Right lobe of liver (tissue), 6 donors: Measurements from ENCODE around the gene TMEM232. TPM values are rescaled to one million over a fixed set of nuclear protein-coding genes. Genes with fewer than 3 reads are reported as not detected.

ENCODE experiments used
- ATAC-seq, 4 donors: fragments of 200-7000 bp; cut with Tn5 transposase; one replicate each; pipeline ENCODE4 v1.9.1; 2020; ENCODE audit warnings: mild to moderate bottlenecking in 4 of 4, moderate library complexity in 4 of 4
- DNase-seq, 3 donors: peaks; one replicate each; pipeline ENCODE4 v3.0.0-alpha.2; 2020
- H3K27ac ChIP-seq, 3 donors: fragments of 200-600 bp; one replicate each; pipeline ENCODE4 v1.8.0; 2022
- H3K27me3 ChIP-seq, 2 donors: fragments of 200-600 bp; one replicate each; pipeline ENCODE4 v1.8.0; 2022
- H3K36me3 ChIP-seq, 4 donors: fragments of 200-600 bp; sonication (generic) in 1 of 4; one replicate each; pipeline versions ENCODE4 v1.5.1 to v1.8.0; 2017 to 2022; ENCODE audit warnings: control low read depth in 1 of 4
- H3K4me1 ChIP-seq, 4 donors: fragments of 200-600 bp; sonication (generic) in 1 of 4; one replicate each; pipeline versions ENCODE4 v1.5.1 to v1.8.0; 2017 to 2022; ENCODE audit warnings: control low read depth in 1 of 4
- H3K4me3 ChIP-seq, 3 donors: fragments of 200-600 bp; one replicate each; pipeline ENCODE4 v1.8.0; 2022
- H3K9me3 ChIP-seq, 4 donors: fragments of 200-600 bp; sonication (generic) in 1 of 4; one replicate each; pipeline versions ENCODE4 v1.5.1 to v1.8.0; 2017 to 2022; ENCODE audit warnings: control low read depth in 1 of 4
- POLR2A ChIP-seq: fragments of 450-650 bp; IDR thresholded peaks from one replicate; pipeline ENCODE4 v1.6.1; 2017; ENCODE audit warnings: antibody characterized with exemption, mild to moderate bottlenecking
- WGBS: methylation state at CpG from one replicate; pipeline ENCODE4 v1.1.6; 2018; ENCODE audit warnings: low coverage, low lambda C conversion rate; ENCODE audit not compliant: insufficient coverage; ENCODE audit errors: missing lambda C conversion rate; 5-methylcytosine and 5-hydroxymethylcytosine counted together
- intact Hi-C, 2 donors: fragments of 100-400 bp; cut with DNase I; formaldehyde crosslinking; loops; one replicate each; pipeline versions ENCODE4 v1.11.2 to v1.14.1; 2022
- total RNA-seq, 6 experiments: library from RNA; depleted of rRNA in 2 of 6; stranded (reverse); fragments of >200 nt in 2 of 6; fragmentation: NEBNext Ultra II Directional in 3 of 6; extraction: Animal tissue kit (Norgen Biotek cat#: 25700) in 3 of 6; gene quantifications; one replicate each; pipeline versions ENCODE4 v1.1.0 to v1.2.4, GENCODE V29; 2016 to 2023
- TF ChIP-seq, protein P1 (sequence below), 4 donors: fragments of 200-600 bp in 3 of 4; fragments of 450-650 bp in 1 of 4; IDR thresholded peaks; one replicate each; pipeline versions ENCODE4 v1.5.1 to v1.8.0; 2016 to 2022; ENCODE audit warnings: antibody characterized with exemption in 4 of 4, mild to moderate bottlenecking in 2 of 4
- donor health status: DM: no; HTN: yes; CAD: no.
- donor health status: DM: no; HTN: no; CAD: no.
- donor health status: DM: no; HTN: no; CAD: no.
- donor health status: DM: no; HTN: yes; CAD: no.
- donor health status: DM: no; HTN: yes; CAD: no.

Gene TMEM232
- total RNA-seq, 6 experiments from 2014 or later: 0.31 to 1.3 (median 0.68) TPM

GRCh38 chr5:110644357-110644756 is 82.1 kb downstream of the TMEM232 start:
- intact Hi-C loops: no loop called here
- no peak overlapping the region for H3K4me3 ChIP-seq
- DNase-seq (no peak), ATAC-seq (no peak)
- no peaks in the 10 kb centered on the region for H3K4me1 ChIP-seq
- 11% methylated on average over 1 of the region's 1 CpG for WGBS
- H3K27ac ChIP-seq: no peak overlapping the region
- H3K36me3 ChIP-seq: no peaks in the 10 kb centered on the region
- TF ChIP-seq, protein P1, sequence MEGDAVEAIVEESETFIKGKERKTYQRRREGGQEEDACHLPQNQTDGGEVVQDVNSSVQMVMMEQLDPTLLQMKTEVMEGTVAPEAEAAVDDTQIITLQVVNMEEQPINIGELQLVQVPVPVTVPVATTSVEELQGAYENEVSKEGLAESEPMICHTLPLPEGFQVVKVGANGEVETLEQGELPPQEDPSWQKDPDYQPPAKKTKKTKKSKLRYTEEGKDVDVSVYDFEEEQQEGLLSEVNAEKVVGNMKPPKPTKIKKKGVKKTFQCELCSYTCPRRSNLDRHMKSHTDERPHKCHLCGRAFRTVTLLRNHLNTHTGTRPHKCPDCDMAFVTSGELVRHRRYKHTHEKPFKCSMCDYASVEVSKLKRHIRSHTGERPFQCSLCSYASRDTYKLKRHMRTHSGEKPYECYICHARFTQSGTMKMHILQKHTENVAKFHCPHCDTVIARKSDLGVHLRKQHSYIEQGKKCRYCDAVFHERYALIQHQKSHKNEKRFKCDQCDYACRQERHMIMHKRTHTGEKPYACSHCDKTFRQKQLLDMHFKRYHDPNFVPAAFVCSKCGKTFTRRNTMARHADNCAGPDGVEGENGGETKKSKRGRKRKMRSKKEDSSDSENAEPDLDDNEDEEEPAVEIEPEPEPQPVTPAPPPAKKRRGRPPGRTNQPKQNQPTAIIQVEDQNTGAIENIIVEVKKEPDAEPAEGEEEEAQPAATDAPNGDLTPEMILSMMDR (IDR thresholded peaks at IDR 0.05): no peak
- no peak for TF ChIP-seq POLR2A
- H3K9me3 ChIP-seq: no peaks in the 10 kb centered on the region
- H3K27me3 ChIP-seq: no peaks in the 10 kb centered on the region

GRCh38 chr5:110638970-110639902 is 87.2 kb downstream of the TMEM232 start:
- no peak for ATAC-seq
- Histone ChIP-seq H3K4me1 (no peaks in the 10 kb centered on the region), H3K27me3 (no peaks in the 10 kb centered on the region), H3K36me3 (no peaks in the 10 kb centered on the region), H3K4me3 (no peak overlapping the region), H3K9me3 (no peaks in the 10 kb centered on the region), H3K27ac (no peak overlapping the region)
- TF ChIP-seq, protein P1 (IDR thresholded peaks at IDR 0.05): no peak
- no peak for TF ChIP-seq POLR2A
- no peak for DNase-seq
- intact Hi-C loops: no loop called here
- 72% methylated on average over 2 of the region's 3 CpGs for WGBS

DNA sequence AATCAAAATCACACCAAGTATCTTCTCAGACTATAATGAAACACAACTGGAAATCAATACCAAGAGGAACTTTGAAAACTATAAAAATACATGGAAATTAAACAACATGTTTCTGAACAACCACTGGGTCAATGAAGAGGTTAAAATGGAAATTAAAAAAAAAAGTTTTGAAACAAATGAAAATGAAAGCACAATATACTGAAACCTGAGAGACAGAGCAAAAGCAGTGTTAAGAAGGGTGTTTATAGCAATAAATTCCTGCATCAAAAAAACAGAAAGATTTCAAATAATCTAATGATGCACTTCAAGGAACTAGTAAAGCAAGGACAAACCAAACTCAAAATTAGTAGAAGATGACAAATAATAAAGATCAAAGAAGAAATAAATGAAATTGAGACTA is 92.0 kb downstream of the TMEM232 start:
- DNase-seq (no peak), ATAC-seq (no peak)
- TF ChIP-seq POLR2A: no peak
- TF ChIP-seq, protein P1 (IDR thresholded peaks at IDR 0.05): no peak
- Histone ChIP-seq H3K36me3 (no peaks in the 10 kb centered on the region), H3K9me3 (no peaks in the 10 kb centered on the region), H3K4me3 (no peak overlapping the region), H3K27me3 (no peaks in the 10 kb centered on the region), H3K4me1 (no peaks in the 10 kb centered on the region), H3K27ac (no peak overlapping the region)
- intact Hi-C loops: no loop called here

GRCh38 chr5:110631236-110631635 is 95.2 kb downstream of the TMEM232 start:
- ATAC-seq (no peak), DNase-seq (no peak)
- Histone ChIP-seq H3K9me3 (no peaks in the 10 kb centered on the region), H3K36me3 (no peaks in the 10 kb centered on the region), H3K27ac (no peak overlapping the region), H3K4me1 (no peaks in the 10 kb centered on the region), H3K27me3 (no peaks in the 10 kb centered on the region), H3K4me3 (no peak overlapping the region)
- no CpG with 5 or more reads among the region's 1 CpG for WGBS
- TF ChIP-seq, protein P1 (IDR thresholded peaks at IDR 0.05): no peak
- no peak for TF ChIP-seq POLR2A
- intact Hi-C loops: no loop called here
